SU-DHL-6 (cell line): Measurements from ENCODE around the gene IPCEF1.

Experiments used
- H2AFZ ChIP-seq: fragments of 200-600 bp; sonication (generic); 2 replicates; pipeline ENCODE4 v1.6.1; 2014; ENCODE audit warnings: low read depth, mild to moderate bottlenecking, moderate library complexity, mixed read lengths, antibody characterized with exemption, low read length; ENCODE audit not compliant: severe bottlenecking
- H3F3A ChIP-seq: fragments of 200-600 bp; shearing (Covaris generic); 2 replicates; pipeline ENCODE4 v1.6.0; 2016; ENCODE audit warnings: antibody characterized with exemption, mild to moderate bottlenecking; ENCODE audit not compliant: insufficient read depth
- H3K27ac ChIP-seq: fragments of 200-600 bp; sonication (generic); 2 replicates; pipeline ENCODE4 v1.5.1; 2016; ENCODE audit warnings: low read depth, mild to moderate bottlenecking, low read length, moderate library complexity, mixed read lengths
- H3K27me3 ChIP-seq: fragments of 200-600 bp; sonication (generic), shearing (Covaris generic); 2 replicates; pipeline ENCODE4 v1.6.0; 2014; ENCODE audit warnings: mild to moderate bottlenecking, low read length
- H3K36me3 ChIP-seq: fragments of 200-600 bp; sonication (generic); 2 replicates; pipeline ENCODE4 v1.6.1; 2014; ENCODE audit warnings: mild to moderate bottlenecking, low read length, mixed read lengths
- H3K4me2 ChIP-seq: fragments of 300-600, 200-600 bp; shearing (Covaris generic), sonication (generic); 2 replicates; pipeline ENCODE4 v1.6.0; 2014; ENCODE audit warnings: low read length, low read depth, mild to moderate bottlenecking; ENCODE audit not compliant: poor library complexity, severe bottlenecking
- H3K4me3 ChIP-seq: fragments of 200-600 bp; sonication (generic); 2 replicates; pipeline ENCODE4 v1.5.1; 2014; ENCODE audit warnings: antibody characterized with exemption, low read length, mild to moderate bottlenecking, mixed read lengths; ENCODE audit not compliant: insufficient read depth, poor library complexity, severe bottlenecking
- H3K79me2 ChIP-seq: fragments of 200-600 bp; sonication (generic); 2 replicates; pipeline ENCODE4 v1.6.1; 2014; ENCODE audit warnings: mild to moderate bottlenecking, low read length, moderate library complexity; ENCODE audit not compliant: insufficient read depth
- H3K9ac ChIP-seq: fragments of 200-600 bp; sonication (generic); 2 replicates; pipeline ENCODE4 v1.7.0; 2014; ENCODE audit warnings: mild to moderate bottlenecking, low read length
- H3K9me2 ChIP-seq: fragments of 200-600 bp; sonication (generic); replicated peaks from 2 replicates; pipeline ENCODE4 v1.6.1; 2014; ENCODE audit warnings: low read length; ENCODE audit not compliant: insufficient read depth
- H3K9me3 ChIP-seq: fragments of 200-600 bp; sonication (generic); 2 replicates; pipeline ENCODE4 v1.6.1; 2014; ENCODE audit warnings: low read length, mixed read lengths; ENCODE audit not compliant: insufficient read depth
- H4K20me1 ChIP-seq: fragments of 200-600 bp; sonication (generic); 2 replicates; pipeline ENCODE4 v1.6.1; 2014; ENCODE audit warnings: low read depth, mild to moderate bottlenecking, antibody characterized with exemption, low read length, moderate library complexity, mixed read lengths
- EZH2phosphoT487 ChIP-seq: fragments of 200-600 bp; sonication (generic), shearing (Covaris generic); conservative IDR thresholded peaks from 2 replicates; pipeline ENCODE4 v1.6.1; 2018; ENCODE audit warnings: mild to moderate bottlenecking, antibody characterized with exemption, low read length, moderate library complexity, mixed read lengths
- TF ChIP-seq, protein P1 (sequence below): fragments of 200-600 bp; sonication (generic); IDR thresholded peaks from one replicate; pipeline ENCODE4 v1.5.1; 2017; ENCODE audit warnings: antibody characterized with exemption, mild to moderate bottlenecking, low read length, moderate library complexity; ENCODE audit not compliant: insufficient read depth, poor library complexity, severe bottlenecking

The IPCEF1 gene

DNA sequence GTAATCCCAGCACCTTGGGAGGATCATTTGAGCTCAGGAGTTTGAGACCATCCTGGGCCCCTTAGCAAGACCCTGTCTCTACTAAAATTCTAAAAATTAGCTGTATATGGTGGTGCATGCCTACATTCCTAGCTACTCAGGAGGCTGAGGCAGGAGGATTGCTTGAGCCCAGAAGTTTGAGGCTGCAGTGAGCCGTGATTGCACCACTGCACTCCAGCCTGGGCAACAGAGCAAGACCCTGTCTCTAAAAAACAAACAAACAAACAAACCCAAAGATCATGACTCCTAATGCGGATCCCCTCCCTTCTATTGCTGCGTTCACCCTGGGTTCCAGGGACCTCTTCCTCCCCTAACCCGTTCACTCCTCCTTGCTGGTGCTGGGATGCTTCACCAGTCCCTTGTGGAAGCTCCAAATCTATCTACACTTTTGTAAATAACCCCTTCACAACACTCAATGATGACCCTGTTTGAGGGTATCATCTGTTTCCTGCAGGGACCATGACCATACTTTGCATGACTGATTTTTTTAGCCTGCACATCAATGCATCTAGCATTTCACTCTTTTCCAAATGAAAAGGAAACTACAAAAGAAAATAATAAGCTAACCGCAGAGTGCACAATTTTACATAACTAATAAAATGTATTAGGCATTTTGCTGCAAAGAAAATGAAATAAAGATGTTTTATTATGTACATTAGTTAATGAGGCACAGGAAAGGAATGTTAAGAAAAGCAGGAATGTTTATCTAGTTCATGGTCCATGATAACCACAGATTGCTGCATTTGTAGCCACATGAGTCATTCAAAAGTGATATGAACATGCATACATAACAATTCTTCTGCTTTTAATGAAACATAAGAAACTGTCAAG, 30.5 kb upstream of the IPCEF1 start:
- no peaks in the 10 kb centered on the region for H3F3A ChIP-seq
- H3K79me2 ChIP-seq = no peaks in the 10 kb centered on the region
- no peaks in the 10 kb centered on the region for H3K27me3 ChIP-seq
- TF ChIP-seq EZH2phosphoT487 = no peak
- TF ChIP-seq, protein P1, sequence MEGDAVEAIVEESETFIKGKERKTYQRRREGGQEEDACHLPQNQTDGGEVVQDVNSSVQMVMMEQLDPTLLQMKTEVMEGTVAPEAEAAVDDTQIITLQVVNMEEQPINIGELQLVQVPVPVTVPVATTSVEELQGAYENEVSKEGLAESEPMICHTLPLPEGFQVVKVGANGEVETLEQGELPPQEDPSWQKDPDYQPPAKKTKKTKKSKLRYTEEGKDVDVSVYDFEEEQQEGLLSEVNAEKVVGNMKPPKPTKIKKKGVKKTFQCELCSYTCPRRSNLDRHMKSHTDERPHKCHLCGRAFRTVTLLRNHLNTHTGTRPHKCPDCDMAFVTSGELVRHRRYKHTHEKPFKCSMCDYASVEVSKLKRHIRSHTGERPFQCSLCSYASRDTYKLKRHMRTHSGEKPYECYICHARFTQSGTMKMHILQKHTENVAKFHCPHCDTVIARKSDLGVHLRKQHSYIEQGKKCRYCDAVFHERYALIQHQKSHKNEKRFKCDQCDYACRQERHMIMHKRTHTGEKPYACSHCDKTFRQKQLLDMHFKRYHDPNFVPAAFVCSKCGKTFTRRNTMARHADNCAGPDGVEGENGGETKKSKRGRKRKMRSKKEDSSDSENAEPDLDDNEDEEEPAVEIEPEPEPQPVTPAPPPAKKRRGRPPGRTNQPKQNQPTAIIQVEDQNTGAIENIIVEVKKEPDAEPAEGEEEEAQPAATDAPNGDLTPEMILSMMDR = no peak
- H3K9me3 ChIP-seq = no peaks in the 10 kb centered on the region
- no peak overlapping the region for H3K27ac ChIP-seq
- H4K20me1 ChIP-seq = no peaks in the 10 kb centered on the region
- no peak overlapping the region for H3K9ac ChIP-seq
- H3K4me3 ChIP-seq = no peak overlapping the region
- H3K9me2 ChIP-seq = no peaks in the 10 kb centered on the region
- no peaks in the 10 kb centered on the region for H3K36me3 ChIP-seq
- no peak overlapping the region for H2AFZ ChIP-seq
- H3K4me2 ChIP-seq = no peak overlapping the region

DNA sequence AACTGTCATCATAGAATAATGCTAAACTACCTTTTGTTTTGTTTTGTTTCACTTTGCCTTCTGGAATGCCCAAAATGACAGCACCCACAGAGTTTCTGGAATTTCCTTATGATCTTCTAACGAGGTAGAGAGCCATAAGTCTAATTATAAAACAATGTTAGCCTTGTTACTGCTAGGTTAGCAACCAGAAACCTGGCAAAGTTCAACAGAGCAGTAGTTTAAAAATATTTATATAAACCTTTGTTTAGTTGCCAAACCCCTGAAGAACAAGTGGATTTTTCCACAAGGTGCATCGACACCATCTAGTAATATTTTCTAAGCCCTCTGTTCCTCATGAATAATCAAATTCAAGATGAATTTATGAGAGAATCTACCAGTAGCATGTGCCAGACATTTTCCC, 27.6 kb upstream of the IPCEF1 start:
- no peak overlapping the region for H3K27ac ChIP-seq
- H3F3A ChIP-seq = no peaks in the 10 kb centered on the region
- no peak overlapping the region for H3K4me3 ChIP-seq
- H3K9me2 ChIP-seq = no peaks in the 10 kb centered on the region
- H3K9me3 ChIP-seq = no peaks in the 10 kb centered on the region
- no peaks in the 10 kb centered on the region for H3K79me2 ChIP-seq
- no peak overlapping the region for H3K4me2 ChIP-seq
- no peaks in the 10 kb centered on the region for H4K20me1 ChIP-seq
- TF ChIP-seq, protein P1 = no peak
- TF ChIP-seq EZH2phosphoT487 = no peak
- no peak overlapping the region for H2AFZ ChIP-seq
- H3K27me3 ChIP-seq = no peaks in the 10 kb centered on the region
- H3K9ac ChIP-seq = no peak overlapping the region
- no peaks in the 10 kb centered on the region for H3K36me3 ChIP-seq

DNA sequence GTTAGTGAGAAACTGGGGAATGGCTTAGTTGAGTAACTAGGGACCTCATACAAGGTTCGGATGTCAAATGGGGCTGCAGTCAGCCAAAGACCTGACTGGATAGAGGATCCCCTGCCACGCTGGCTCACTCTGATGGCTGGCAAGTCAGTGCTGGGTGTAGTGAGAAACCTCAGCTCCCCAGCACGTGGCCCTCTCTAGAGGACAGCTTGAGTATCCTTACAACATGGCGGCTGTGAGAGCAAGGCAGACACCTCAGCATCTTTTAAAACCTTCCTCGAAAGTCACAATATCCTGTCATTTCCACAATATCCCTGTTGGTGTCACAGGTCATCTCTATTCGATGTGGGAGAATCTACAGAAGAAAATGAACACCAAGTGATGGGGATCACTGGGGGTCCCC, 26.7 kb upstream of the IPCEF1 start:
- Histone ChIP-seq H3K9me3 (no peaks in the 10 kb centered on the region), H3K9me2 (no peaks in the 10 kb centered on the region), H3K36me3 (no peaks in the 10 kb centered on the region), H3K4me3 (no peak overlapping the region), H3K79me2 (no peaks in the 10 kb centered on the region), H3K9ac (no peak overlapping the region), H3K27me3 (no peaks in the 10 kb centered on the region), H3K27ac (no peak overlapping the region), H3F3A (no peaks in the 10 kb centered on the region), H3K4me2 (no peak overlapping the region), H4K20me1 (no peaks in the 10 kb centered on the region), H2AFZ (no peak overlapping the region)
- TF ChIP-seq, protein P1 = no peak
- no peak for TF ChIP-seq EZH2phosphoT487
